ENCODE data around the gene CDCA7.
A peak's percentile ranks its signal among the peaks of the same experiment; 100 is the strongest.
"Not testable (repeated sequence)": the region's sequence is repeated elsewhere in the genome, so short reads cannot be mapped to it uniquely, and the experiment has no call there.

Gene CDCA7

DNA sequence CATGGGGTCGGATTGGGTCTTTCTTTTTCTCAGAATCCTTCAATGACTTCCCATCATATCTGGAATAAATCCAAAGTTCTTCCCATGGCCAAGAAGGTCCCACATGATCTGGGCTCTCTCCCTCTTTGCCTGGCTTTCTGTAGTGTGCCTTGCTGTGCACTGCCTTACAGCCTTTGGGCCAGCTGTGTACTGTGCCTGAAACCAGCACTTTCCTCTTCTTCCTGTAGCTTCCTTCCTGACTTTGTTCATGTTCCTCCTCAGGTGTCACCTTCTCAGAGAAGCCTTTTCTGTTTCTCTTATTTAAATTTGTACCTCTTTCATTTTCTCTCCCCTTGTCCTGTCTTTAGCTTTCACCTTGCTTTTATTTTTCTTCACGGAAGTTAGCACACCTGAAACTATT is 4.3 kb upstream of the CDCA7 start:
- peaks cover 28% of the 10 kb centered on the region for H3K27me3 Mint-ChIP-seq
- ATAC-seq (no peak), DNase-seq (no peak)
- no peak overlapping the region for H3K4me3 Mint-ChIP-seq
- H3K27ac Mint-ChIP-seq, result no peak overlapping the region
- H3K36me3 Mint-ChIP-seq (ENCODE audit: low read depth), result peaks cover 6% of the 10 kb centered on the region
- peaks cover 13% of the 10 kb centered on the region for H3K4me1 Mint-ChIP-seq
- peaks cover 6% of the 10 kb centered on the region for H3K9me3 Mint-ChIP-seq

DNA sequence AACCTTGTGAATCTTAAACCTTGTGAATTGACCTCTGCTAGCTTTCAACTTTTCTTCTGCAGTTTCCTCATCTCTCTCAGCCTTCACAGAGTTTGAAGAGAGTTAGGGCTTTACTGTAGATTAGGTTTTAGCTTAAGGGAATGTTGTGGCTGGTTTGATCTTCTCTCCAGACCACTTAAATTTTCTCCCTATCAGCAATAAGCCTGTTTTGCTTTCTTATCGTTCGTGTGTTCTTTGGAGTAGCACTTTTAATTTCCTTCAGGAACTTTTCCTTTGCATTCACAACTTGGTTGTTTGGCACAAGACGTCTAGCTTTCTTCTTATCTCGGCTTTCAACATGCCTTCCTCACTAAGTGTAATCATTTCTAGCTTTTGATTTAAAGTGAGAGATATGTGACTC is 2.8 kb upstream of the CDCA7 start:
- no peak for ATAC-seq
- no peak for DNase-seq
- Mint-ChIP-seq H3K27me3 (peaks cover 33% of the 10 kb centered on the region), H3K27ac (no peak overlapping the region), H3K4me1 (peaks cover 25% of the 10 kb centered on the region), H3K36me3 (ENCODE audit: low read depth) (peaks cover 16% of the 10 kb centered on the region), H3K4me3 (no peak overlapping the region), H3K9me3 (no peaks in the 10 kb centered on the region)

DNA sequence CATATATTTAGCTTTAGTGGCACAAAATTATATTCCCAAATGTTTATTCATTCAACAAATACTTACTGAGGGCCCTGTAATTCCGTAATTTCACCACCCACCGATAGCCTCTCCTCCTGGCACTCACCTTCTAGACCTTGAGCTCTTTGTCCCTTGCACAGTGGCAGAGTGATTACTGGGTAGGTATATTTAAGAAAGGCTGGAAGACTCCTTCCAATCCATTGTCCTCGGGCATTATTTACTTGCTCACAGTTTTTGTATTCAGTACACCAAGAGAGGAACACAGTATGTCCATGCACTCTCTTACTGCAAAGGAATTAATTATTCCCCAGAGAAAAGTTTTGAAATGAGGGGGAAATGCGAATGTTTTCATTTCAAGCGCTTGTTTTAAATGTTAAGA is 1.1 kb upstream of the CDCA7 start:
- ATAC-seq (no peak), DNase-seq (no peak)
- Mint-ChIP-seq H3K27me3 (peaks cover 34% of the 10 kb centered on the region), H3K36me3 (ENCODE audit: low read depth) (peaks cover 22% of the 10 kb centered on the region), H3K9me3 (no peaks in the 10 kb centered on the region), H3K4me1 (peaks cover 30% of the 10 kb centered on the region), H3K4me3 (peak overlapping the region; percentile 86), H3K27ac (peak overlapping the region; percentile 96)

DNA sequence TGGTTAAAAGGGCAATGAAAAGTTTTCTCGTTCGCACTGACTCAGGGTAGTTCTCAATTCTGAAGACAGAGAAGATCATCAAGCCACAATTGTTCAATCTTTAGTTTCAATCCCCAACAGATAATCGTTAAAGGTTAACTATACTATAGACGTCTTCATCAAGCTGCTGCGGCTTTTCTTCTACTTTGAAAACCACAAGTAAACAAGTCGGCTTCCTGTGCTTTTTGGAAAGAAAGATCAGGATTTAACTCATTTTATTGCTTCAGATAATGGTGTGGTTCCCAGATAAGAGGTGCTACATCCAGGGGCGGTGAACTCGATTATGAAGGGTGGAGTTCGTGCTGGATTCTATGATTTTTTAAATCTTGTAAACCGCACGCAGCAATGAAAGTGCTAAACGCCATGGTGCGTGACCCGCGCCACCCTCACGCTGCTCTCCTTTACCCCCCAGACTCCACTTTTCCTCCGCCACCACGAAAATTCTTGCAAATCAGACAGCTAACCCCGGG is 545 bp upstream of the CDCA7 start:
- Mint-ChIP-seq H3K36me3 (ENCODE audit: low read depth) (peaks cover 28% of the 10 kb centered on the region), H3K4me1 (peaks cover 33% of the 10 kb centered on the region), H3K4me3 (peak overlapping the region; percentile 86), H3K27me3 (peaks cover 34% of the 10 kb centered on the region), H3K9me3 (no peaks in the 10 kb centered on the region), H3K27ac (peak overlapping the region; percentile 96)
- ATAC-seq (peak; percentile 77), DNase-seq (no peak)

DNA sequence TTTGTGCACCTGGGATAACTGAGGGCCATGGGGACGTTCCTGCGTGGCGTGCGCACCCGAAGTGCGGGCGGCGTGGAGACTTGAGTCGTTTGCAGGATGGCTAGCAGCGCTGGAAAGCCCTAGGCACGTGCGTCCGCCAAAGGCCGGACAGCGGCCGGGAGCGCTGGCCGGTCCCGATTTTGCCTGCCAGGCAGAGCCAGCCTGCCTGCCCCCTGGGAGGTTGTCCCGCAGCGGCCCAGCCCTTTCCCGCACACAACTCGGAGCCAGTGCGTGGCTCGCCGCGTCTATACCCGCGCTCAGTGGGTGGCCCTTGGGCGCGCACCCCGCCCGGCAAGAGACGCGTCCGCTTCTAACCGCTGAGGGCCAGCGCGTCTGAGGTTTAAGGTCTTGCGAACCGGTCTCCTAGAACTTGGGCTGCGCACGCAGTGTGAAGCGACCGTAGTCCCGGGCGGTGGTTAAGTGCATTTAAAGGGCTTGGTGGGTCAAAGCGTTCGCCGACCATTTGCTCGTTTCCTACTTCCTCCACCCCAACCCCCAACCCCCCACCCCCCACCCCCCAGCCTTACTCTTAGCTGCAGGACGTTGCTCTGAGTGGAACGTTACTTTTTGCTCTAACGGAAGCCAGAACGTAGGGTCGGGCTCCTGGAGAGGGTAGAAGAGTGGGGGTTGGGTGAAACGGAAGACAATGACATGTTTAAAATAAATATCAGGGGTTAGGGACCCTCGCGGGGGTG is 627 bp downstream of the CDCA7 start:
- peaks cover 37% of the 10 kb centered on the region for H3K4me1 Mint-ChIP-seq
- peak overlapping the region; percentile 87 for H3K4me3 Mint-ChIP-seq
- H3K27me3 Mint-ChIP-seq, result peaks cover 32% of the 10 kb centered on the region
- H3K9me3 Mint-ChIP-seq, result no peaks in the 10 kb centered on the region
- DNase-seq (peak; percentile 41), ATAC-seq (peak; percentile 46)
- peaks cover 38% of the 10 kb centered on the region for H3K36me3 Mint-ChIP-seq (ENCODE audit: low read depth)
- H3K27ac Mint-ChIP-seq, result peak overlapping the region; percentile 59

DNA sequence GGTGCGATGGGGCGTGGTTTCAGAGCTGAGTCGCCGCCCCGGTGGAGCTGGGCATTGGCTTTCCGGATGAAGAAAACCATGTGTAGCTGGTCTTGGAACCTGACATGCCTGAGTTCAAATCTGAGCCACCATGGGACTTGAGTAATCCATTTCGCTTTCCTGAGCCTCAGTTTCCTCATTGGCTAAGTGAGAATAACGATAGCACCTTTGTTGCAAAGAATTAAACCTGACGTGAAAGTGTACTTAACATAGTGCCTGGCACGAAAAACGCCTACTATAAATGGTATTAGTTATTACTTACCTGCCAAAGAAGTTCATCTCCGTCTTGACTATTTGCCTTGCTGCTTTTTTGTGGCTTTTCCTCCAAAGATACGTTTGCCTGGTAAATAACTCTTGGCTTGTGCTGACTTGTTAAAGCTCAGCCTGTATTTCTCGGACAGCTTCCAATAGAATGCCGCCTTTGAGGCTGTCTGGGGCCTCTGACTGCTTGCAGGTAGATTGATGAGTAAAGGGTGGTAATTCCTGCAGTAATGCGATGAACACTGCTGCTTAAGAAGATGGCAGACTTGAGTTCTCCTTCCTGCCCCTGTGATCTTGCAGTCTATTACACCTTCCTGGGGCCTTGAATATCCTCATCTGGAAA is 1.3 kb downstream of the CDCA7 start:
- peaks cover 34% of the 10 kb centered on the region for H3K27me3 Mint-ChIP-seq
- peak overlapping the region; percentile 87 for H3K4me3 Mint-ChIP-seq
- peaks cover 40% of the 10 kb centered on the region for H3K4me1 Mint-ChIP-seq
- H3K9me3 Mint-ChIP-seq, result no peaks in the 10 kb centered on the region
- peaks cover 45% of the 10 kb centered on the region for H3K36me3 Mint-ChIP-seq (ENCODE audit: low read depth)
- DNase-seq (peak; percentile 52), ATAC-seq (no peak)
- peak overlapping the region; percentile 56 for H3K27ac Mint-ChIP-seq

DNA sequence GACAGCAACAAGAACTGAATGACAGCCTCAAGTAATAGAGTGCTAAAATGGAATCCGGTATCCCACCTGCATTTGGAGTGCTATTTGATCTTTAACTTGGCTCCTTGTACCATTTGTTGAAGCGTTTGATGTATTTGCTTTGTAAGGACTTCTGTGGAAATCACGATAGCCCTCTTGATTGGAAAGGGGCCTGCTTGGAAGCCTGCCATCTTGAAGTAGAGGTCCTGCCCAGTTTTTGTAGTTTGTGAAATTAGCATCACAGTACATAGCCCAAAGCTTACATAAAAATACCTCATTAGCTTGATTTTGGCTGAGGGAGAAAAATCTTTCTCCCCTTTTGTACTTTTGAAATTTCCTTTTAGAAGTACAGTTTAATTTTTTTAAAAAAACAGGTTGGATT is 2.7 kb downstream of the CDCA7 start:
- Mint-ChIP-seq H3K27ac (no peak overlapping the region), H3K4me3 (no peak overlapping the region)

DNA sequence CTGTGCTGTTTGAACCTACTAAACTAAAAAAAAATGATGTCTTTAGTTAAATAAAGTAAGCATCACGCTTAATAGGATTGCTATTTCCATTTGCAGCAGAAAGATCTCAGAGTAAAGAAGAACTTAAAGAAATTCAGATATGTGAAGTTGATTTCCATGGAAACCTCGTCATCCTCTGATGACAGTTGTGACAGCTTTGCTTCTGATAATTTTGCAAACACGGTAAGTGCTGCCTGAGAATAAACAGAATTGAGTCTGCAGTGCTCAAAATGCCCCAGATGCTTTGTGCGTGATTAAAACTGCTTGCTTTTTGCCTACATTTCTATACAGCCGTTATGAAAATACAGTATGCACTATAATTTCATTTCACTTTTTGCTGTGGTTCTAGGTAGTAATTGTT is 3.9 kb downstream of the CDCA7 start:
- no peak overlapping the region for H3K27ac Mint-ChIP-seq
- ATAC-seq, result no peak
- H3K36me3 Mint-ChIP-seq (ENCODE audit: low read depth), result peaks cover 62% of the 10 kb centered on the region
- DNase-seq, result no peak
- no peak overlapping the region for H3K4me3 Mint-ChIP-seq
- H3K27me3 Mint-ChIP-seq, result peaks cover 14% of the 10 kb centered on the region
- H3K9me3 Mint-ChIP-seq, result no peaks in the 10 kb centered on the region
- H3K4me1 Mint-ChIP-seq, result peaks cover 35% of the 10 kb centered on the region

More for the DNA sequence above, 2.7 kb downstream of the CDCA7 start:
- no peak for DNase-seq
- Mint-ChIP-seq H3K36me3 (ENCODE audit: low read depth) (peaks cover 51% of the 10 kb centered on the region), H3K4me1 (peaks cover 40% of the 10 kb centered on the region), H3K27me3 (peaks cover 22% of the 10 kb centered on the region), H3K9me3 (no peaks in the 10 kb centered on the region)
- ATAC-seq, result no peak

DNA sequence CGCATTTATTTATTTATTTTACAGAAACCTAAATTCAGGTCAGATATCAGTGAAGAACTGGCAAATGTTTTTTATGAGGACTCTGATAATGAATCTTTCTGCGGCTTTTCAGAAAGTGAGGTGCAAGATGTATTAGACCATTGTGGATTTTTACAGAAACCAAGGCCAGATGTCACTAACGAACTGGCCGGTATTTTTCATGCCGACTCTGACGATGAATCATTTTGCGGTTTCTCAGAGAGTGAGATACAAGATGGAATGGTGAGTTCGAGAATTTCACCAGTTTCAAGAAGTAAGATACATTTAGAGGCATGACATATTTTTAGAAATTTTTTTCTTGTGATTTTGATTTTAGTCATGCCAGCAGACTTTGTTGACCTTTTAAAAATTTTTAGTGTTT is 4.6 kb downstream of the CDCA7 start:
- H3K36me3 Mint-ChIP-seq (ENCODE audit: low read depth), result peaks cover 65% of the 10 kb centered on the region
- no peak overlapping the region for H3K27ac Mint-ChIP-seq
- no peak for ATAC-seq
- H3K27me3 Mint-ChIP-seq, result peaks cover 9% of the 10 kb centered on the region
- no peak overlapping the region for H3K4me3 Mint-ChIP-seq
- no peak for DNase-seq
- H3K4me1 Mint-ChIP-seq, result peaks cover 29% of the 10 kb centered on the region
- no peaks in the 10 kb centered on the region for H3K9me3 Mint-ChIP-seq

DNA sequence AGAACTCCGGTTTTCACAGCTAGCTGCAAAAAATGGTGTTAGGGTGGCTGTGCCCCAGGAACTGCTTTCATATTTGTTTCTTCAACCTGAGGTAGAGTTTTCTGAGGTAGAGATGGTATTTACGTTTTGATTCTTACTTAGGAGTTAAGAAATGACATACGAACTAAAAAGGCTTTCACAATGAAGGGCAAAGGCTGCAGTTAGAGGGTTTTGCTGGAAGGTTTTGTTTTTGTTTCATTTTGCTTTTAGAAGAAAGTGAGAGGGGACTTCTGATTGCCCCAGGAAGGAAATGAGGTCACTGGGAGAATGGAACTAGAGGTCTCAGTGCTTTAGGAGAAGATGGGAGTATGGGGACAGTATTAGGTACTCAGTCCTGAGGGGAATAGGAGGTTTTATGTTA is 15.5 kb downstream of the CDCA7 start:
- Mint-ChIP-seq H3K36me3 (ENCODE audit: low read depth) (peaks cover 66% of the 10 kb centered on the region), H3K27me3 (no peaks in the 10 kb centered on the region), H3K4me3 (no peak overlapping the region), H3K4me1 (peaks cover 23% of the 10 kb centered on the region), H3K27ac (no peak overlapping the region), H3K9me3 (no peaks in the 10 kb centered on the region)
- ATAC-seq (no peak), DNase-seq (no peak)

DNA sequence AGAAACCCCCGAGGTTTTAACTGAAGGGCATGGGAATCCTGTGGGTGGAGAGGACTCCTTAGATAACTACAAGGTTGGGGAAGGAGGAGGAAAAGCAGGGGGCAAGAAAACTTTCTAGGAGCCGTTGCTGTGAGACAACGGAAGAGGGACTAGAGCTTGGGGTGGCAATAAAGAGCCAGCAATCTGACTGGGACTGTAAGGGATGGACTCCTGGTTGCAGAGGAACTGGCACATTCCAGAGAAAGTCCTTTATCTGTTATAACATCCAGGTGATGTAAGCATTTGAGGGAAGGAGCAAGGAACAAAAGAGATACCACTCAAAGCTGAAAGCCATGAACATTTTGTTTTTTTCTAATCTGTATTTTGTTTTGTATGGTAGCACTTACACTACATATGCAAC is 16.4 kb downstream of the CDCA7 start:
- no peak for ATAC-seq

DNA sequence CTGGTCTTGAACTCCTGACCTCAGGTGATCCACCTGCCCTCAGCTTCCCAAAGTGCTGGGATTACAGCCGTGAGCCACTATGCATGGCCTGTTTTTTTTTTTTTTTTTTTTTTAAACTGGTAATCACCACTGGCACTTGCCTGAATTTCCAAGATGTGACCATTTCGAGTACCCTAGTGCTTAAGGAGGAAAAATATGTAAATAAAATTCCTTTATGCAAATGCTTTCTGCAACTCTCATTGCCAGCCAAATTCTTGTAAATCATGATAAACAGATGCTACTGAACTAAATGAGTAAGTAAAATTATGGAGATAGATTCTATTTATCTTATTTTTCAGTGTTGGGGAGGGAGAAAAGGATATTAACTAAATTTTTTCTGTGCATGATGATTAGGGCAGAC is 18.6 kb downstream of the CDCA7 start:
- Mint-ChIP-seq H3K9me3 (no peaks in the 10 kb centered on the region), H3K4me3 (no peak overlapping the region), H3K27ac (no peak overlapping the region), H3K27me3 (no peaks in the 10 kb centered on the region), H3K4me1 (peaks cover 23% of the 10 kb centered on the region), H3K36me3 (ENCODE audit: low read depth) (peaks cover 37% of the 10 kb centered on the region)
- no peak for DNase-seq
- ATAC-seq, result no peak

More for the DNA sequence above, 16.4 kb downstream of the CDCA7 start:
- DNase-seq, result no peak
- Mint-ChIP-seq H3K27ac (no peak overlapping the region), H3K4me3 (no peak overlapping the region), H3K9me3 (no peaks in the 10 kb centered on the region), H3K27me3 (no peaks in the 10 kb centered on the region), H3K4me1 (peaks cover 23% of the 10 kb centered on the region), H3K36me3 (ENCODE audit: low read depth) (peaks cover 57% of the 10 kb centered on the region)

DNA sequence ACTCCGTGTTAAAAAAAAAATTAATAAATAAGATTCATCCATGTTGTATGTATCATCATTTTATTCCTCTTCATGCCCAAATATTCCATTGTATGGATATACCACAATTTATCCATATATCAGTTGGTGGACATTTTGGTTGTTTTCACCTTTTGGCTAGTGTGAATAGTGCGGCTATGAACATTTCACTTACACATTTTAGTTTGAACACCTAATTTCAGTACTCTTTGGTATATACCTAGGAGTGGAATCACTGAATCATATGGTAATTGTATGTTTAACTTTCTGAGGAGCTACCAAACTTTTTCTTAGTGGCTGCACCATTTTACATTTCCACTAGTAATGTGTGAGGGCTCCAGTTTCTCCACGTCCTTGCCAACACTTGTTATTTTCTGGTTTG is 20.0 kb downstream of the CDCA7 start:
- no peaks in the 10 kb centered on the region for H3K9me3 Mint-ChIP-seq
- H3K4me3 Mint-ChIP-seq, result no peak overlapping the region
- no peaks in the 10 kb centered on the region for H3K27me3 Mint-ChIP-seq
- peak; percentile 58 for ATAC-seq
- DNase-seq, result no peak
- H3K27ac Mint-ChIP-seq, result no peak overlapping the region
- peaks cover 18% of the 10 kb centered on the region for H3K4me1 Mint-ChIP-seq
- peaks cover 26% of the 10 kb centered on the region for H3K36me3 Mint-ChIP-seq (ENCODE audit: low read depth)

DNA sequence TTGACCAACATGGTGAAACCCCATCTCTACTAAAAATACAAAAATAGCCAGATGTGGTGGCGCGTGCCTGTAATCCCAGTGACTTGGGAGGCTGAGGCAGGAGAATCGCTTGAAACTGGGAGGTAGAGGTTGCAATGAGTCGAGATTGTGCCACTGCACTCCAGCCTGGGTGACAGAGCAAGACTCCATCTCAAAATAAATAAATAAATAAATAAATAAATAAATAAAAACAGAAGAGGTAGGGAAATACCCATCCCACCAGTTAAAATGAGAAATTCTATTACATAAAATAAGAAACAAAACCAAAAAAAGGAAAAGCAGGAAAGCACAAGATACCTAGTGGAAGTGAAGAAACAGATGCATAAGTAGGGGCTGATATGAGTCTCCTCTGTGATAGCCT is 30.9 kb downstream of the CDCA7 start:
- H3K4me3 Mint-ChIP-seq; ATAC-seq; H3K4me1 Mint-ChIP-seq; DNase-seq; H3K36me3 Mint-ChIP-seq (ENCODE audit: low read depth); H3K9me3 Mint-ChIP-seq; H3K27me3 Mint-ChIP-seq; H3K27ac Mint-ChIP-seq: not testable (repeated sequence)

DNA sequence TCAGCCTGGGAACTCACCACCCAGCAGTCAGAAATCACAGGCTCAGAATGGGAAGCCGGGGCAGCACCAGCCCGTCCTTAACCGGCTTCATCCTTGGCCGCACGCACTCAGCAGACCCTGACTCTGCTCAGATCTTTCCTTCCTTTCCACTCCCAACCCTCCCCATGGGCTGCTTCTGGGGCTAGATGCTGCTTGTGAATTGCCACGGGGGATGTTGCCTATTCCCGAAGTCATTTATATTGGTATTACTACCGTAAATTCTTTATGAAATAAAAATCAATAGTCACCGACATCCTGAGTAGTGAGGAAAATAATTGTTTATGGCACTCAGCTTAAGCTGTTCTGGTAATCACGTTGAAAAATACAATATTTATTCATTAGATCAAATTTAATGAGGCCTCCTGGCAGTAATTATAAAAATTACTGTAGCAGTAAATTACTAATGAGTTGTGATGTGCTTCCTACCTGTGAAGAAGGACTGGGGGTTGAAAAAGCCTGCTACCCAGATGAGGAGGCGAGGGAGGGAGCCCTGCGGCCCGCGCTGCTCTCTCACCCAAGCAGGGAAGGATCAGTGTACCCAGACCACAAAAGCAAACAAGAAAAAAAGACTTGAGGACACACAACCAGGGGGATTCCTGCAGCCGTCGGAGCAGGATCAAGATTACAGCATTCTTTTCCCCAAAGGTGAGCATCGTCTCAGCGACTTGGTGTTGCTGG is 31.5 kb downstream of the CDCA7 start:
- H3K4me1 Mint-ChIP-seq, result no peaks in the 10 kb centered on the region
- no peak overlapping the region for H3K27ac Mint-ChIP-seq
- no peaks in the 10 kb centered on the region for H3K27me3 Mint-ChIP-seq
- H3K9me3 Mint-ChIP-seq, result no peaks in the 10 kb centered on the region
- ATAC-seq (no peak), DNase-seq (no peak)
- H3K4me3 Mint-ChIP-seq, result no peak overlapping the region
- peaks cover 2% of the 10 kb centered on the region for H3K36me3 Mint-ChIP-seq (ENCODE audit: low read depth)
